A673 (cell line): Measurements from ENCODE around the gene HARS1.

Source experiments
- EZH2 ChIP-seq: fragments of 200-600 bp; sonication (generic); IDR thresholded peaks from 2 replicates; pipeline ENCODE4 v1.6.1; 2017; ENCODE audit warnings: borderline replicate concordance, low read depth, mild to moderate bottlenecking, mixed read lengths, antibody characterized with exemption, low read length; ENCODE audit not compliant: poor library complexity, severe bottlenecking
- TF ChIP-seq, protein P1 (sequence below): fragments of 300-800, 200-600 bp; sonication (generic); conservative IDR thresholded peaks from 2 replicates; pipeline ENCODE4 v1.5.1; 2017; ENCODE audit warnings: low read depth, mild to moderate bottlenecking, antibody characterized with exemption, low read length, moderate library complexity, mixed read lengths

DNA sequence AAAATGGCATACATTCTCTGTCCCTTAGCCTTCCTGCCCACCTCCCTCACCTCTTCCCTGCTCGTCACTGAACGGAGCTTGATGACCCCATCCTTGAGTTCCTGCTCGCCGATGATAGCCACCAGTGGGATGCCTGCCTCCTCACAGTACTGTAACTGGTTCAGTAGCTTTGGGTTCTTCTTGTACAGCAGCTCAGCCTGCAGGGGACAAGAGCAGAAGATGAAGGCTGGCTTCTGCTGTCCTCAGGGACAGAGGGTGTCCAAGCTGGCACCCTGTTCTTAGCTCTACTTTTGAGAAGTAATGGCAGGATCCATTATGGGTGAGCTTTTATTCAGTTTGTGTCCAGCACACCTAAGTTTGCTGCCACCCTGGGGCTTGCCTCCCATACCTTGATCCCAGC is 16.5 kb downstream of the HARS1 start:
- TF ChIP-seq, protein P1, sequence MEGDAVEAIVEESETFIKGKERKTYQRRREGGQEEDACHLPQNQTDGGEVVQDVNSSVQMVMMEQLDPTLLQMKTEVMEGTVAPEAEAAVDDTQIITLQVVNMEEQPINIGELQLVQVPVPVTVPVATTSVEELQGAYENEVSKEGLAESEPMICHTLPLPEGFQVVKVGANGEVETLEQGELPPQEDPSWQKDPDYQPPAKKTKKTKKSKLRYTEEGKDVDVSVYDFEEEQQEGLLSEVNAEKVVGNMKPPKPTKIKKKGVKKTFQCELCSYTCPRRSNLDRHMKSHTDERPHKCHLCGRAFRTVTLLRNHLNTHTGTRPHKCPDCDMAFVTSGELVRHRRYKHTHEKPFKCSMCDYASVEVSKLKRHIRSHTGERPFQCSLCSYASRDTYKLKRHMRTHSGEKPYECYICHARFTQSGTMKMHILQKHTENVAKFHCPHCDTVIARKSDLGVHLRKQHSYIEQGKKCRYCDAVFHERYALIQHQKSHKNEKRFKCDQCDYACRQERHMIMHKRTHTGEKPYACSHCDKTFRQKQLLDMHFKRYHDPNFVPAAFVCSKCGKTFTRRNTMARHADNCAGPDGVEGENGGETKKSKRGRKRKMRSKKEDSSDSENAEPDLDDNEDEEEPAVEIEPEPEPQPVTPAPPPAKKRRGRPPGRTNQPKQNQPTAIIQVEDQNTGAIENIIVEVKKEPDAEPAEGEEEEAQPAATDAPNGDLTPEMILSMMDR: no peak
- TF ChIP-seq EZH2: no peak
